DOHH2 (cell line): Measurements from ENCODE around the gene GARNL3.

Source experiments
- EZH2phosphoT487 ChIP-seq: fragments of 200-600 bp; sonication (generic); IDR thresholded peaks from 2 replicates; pipeline ENCODE4 v1.6.1; 2017; ENCODE audit warnings: borderline replicate concordance, mild to moderate bottlenecking, antibody characterized with exemption, low read length, moderate library complexity, mixed read lengths
- TF ChIP-seq, protein P1 (sequence below): fragments of 200-600 bp; sonication (generic); IDR thresholded peaks from one replicate; pipeline ENCODE4 v1.5.1; 2014; ENCODE audit warnings: antibody characterized with exemption, mild to moderate bottlenecking, low read depth, low read length; ENCODE audit not compliant: poor library complexity, severe bottlenecking

DNA sequence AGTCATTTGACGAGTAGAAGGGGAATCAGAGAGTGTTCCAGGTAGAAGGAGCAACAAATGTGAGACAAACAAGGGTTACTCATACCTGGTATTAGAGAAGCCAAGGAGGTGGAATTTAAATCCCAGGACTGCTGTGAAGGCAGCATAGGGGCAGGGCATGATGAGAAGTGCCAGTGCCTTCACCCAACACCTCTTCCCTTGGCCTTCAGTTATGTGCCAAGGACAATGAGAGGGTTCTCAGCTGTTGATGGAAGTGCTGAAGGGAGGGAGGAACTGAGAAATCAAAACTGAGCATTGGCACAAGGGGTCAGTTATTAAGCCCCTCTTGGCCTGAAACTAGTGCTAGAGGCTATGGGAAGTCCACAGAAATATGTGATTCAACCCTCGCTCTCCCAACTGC, 50.3 kb downstream of the GARNL3 start:
- TF ChIP-seq, protein P1, sequence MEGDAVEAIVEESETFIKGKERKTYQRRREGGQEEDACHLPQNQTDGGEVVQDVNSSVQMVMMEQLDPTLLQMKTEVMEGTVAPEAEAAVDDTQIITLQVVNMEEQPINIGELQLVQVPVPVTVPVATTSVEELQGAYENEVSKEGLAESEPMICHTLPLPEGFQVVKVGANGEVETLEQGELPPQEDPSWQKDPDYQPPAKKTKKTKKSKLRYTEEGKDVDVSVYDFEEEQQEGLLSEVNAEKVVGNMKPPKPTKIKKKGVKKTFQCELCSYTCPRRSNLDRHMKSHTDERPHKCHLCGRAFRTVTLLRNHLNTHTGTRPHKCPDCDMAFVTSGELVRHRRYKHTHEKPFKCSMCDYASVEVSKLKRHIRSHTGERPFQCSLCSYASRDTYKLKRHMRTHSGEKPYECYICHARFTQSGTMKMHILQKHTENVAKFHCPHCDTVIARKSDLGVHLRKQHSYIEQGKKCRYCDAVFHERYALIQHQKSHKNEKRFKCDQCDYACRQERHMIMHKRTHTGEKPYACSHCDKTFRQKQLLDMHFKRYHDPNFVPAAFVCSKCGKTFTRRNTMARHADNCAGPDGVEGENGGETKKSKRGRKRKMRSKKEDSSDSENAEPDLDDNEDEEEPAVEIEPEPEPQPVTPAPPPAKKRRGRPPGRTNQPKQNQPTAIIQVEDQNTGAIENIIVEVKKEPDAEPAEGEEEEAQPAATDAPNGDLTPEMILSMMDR = no peak
- TF ChIP-seq EZH2phosphoT487 = no peak
